Activated naive CD8-positive, alpha-beta T cell treated with anti-CD3 and anti-CD28 coated beads for 36 hours (primary cell): Measurements from ENCODE around the gene GPC5. TPM values are rescaled to one million over a fixed set of nuclear protein-coding genes. Genes with fewer than 3 reads are reported as not detected.
"Not testable (repeated sequence)": the region's sequence is repeated elsewhere in the genome, so short reads cannot be mapped to it uniquely, and the experiment has no call there.

Experiments
- DNase-seq: peaks from one replicate; pipeline ENCODE4 v3.0.0; 2021
- H3K27ac Mint-ChIP-seq: one replicate; pipeline ENCODE4 v1.8.0; 2022; ENCODE audit warnings: mild to moderate bottlenecking, moderate library complexity, mixed read lengths
- H3K27me3 Mint-ChIP-seq: one replicate; pipeline ENCODE4 v1.8.0; 2022; ENCODE audit warnings: mild to moderate bottlenecking, mixed read lengths
- H3K36me3 Mint-ChIP-seq: one replicate; pipeline ENCODE4 v1.8.0; 2021; ENCODE audit warnings: mild to moderate bottlenecking, mixed read lengths
- H3K4me1 Mint-ChIP-seq: one replicate; pipeline ENCODE4 v1.8.0; 2021; ENCODE audit warnings: mixed read lengths
- H3K4me3 Mint-ChIP-seq: one replicate; pipeline ENCODE4 v1.8.0; 2022; ENCODE audit warnings: mild to moderate bottlenecking, moderate library complexity, mixed read lengths
- H3K9me3 Mint-ChIP-seq: one replicate; pipeline ENCODE4 v1.8.0; 2022; ENCODE audit warnings: mixed read lengths
- total RNA-seq, 2 experiments: library from RNA; stranded (reverse); gene quantifications; one replicate each; pipeline ENCODE4 v1.2.3, GENCODE V29; 2021

GPC5 gene
- total RNA-seq, 2 experiments from 2014 or later = 0.23 TPM; not detected in 1

DNA sequence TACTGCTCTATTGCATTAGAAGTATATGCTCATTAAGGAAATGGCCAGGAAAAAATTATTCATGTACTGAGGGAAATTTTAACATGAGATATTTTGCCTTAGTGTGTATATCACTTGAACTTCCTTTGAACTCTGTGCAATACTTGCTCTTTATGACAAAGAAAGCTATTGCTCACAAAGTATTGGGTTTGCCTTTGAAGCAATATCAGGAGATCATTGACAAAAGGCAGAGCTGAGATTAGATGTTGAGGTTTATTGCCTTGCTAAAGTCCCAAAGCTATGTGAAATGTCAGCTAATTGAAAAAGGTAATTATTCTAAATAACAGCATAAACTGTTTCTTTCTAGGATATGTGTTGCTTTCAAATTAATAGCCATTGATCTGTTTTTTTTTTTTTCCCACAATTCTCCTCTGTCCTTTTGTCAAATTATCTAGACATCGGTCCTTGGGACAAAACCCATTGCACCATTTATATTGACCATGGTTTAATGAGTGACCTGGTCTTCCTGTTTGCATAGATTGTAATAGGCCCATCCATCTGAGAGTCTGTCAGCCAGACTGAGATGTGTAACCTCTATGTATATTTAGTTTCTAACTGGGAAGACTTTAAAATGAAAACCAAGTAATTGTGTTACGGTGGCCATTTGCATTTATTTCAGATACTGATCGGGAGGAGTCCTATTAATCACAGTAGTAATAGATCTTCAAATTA, 1075.5 kb downstream of the GPC5 start:
- DNase-seq = no peak
- no peak overlapping the region for H3K4me3 Mint-ChIP-seq
- H3K27me3 Mint-ChIP-seq = no peaks in the 10 kb centered on the region
- H3K4me1 Mint-ChIP-seq = no peaks in the 10 kb centered on the region
- peaks cover 2% of the 10 kb centered on the region for H3K9me3 Mint-ChIP-seq
- H3K27ac Mint-ChIP-seq = no peak overlapping the region
- H3K36me3 Mint-ChIP-seq = no peaks in the 10 kb centered on the region

- Mint-ChIP-seq H3K36me3 (no peaks in the 10 kb centered on the region), H3K27ac (no peak overlapping the region), H3K27me3 (no peaks in the 10 kb centered on the region), H3K9me3 (peaks cover 2% of the 10 kb centered on the region), H3K4me3 (no peak overlapping the region), H3K4me1 (no peaks in the 10 kb centered on the region)
- DNase-seq = no peak
Observed at GRCh38 chr13:92480387-92480786, 1082.0 kb downstream of the GPC5 start.

DNA sequence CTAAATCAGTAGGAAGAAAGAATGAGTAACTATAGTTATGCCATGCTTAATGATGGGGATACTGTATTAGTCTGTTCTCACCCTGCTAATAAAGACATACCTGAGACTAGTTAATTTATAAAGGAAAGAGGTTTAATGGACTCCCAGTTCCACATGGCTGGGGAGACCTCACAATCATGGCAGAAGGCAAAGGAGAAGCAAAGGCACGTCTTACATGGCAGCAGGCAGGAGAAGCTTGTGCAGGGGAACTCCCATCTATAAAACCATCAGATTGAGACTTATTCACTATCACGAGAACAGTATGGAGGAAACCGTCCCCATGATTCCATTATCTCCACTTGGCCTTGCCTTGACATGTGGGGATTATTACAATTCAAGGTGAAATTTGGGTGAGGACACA, 1084.4 kb downstream of the GPC5 start:
- not testable (repeated sequence) for H3K4me1 Mint-ChIP-seq, H3K4me3 Mint-ChIP-seq, H3K27me3 Mint-ChIP-seq, H3K9me3 Mint-ChIP-seq, DNase-seq, H3K27ac Mint-ChIP-seq, H3K36me3 Mint-ChIP-seq

- DNase-seq = no peak
- Mint-ChIP-seq H3K4me3 (no peak overlapping the region), H3K27me3 (no peaks in the 10 kb centered on the region), H3K36me3 (no peaks in the 10 kb centered on the region), H3K9me3 (no peaks in the 10 kb centered on the region), H3K27ac (no peak overlapping the region), H3K4me1 (no peaks in the 10 kb centered on the region)
Observed at GRCh38 chr13:92483894-92484293, 1085.5 kb downstream of the GPC5 start.

DNA sequence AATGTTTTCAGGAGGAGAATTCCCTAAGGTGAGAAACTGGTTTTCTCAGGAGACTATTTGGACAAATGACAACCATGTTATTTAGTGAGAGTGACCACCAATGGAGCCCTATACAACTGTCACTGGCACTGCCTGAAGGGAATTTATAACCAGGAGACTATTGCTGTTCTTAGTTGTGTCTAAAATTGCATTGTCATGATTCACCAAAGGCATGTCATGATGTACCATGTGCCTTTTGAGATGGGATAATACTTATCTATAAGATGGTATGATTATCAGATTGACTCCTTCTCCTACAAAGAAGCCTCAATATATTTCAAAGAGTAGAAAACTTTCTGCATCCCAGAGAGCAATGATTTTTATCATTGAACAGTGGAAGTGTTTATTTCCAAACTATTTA, 1088.8 kb downstream of the GPC5 start:
- Mint-ChIP-seq H3K36me3 (no peaks in the 10 kb centered on the region), H3K9me3 (no peaks in the 10 kb centered on the region), H3K27me3 (no peaks in the 10 kb centered on the region), H3K4me1 (no peaks in the 10 kb centered on the region), H3K4me3 (no peak overlapping the region), H3K27ac (no peak overlapping the region)
- no peak for DNase-seq

DNA sequence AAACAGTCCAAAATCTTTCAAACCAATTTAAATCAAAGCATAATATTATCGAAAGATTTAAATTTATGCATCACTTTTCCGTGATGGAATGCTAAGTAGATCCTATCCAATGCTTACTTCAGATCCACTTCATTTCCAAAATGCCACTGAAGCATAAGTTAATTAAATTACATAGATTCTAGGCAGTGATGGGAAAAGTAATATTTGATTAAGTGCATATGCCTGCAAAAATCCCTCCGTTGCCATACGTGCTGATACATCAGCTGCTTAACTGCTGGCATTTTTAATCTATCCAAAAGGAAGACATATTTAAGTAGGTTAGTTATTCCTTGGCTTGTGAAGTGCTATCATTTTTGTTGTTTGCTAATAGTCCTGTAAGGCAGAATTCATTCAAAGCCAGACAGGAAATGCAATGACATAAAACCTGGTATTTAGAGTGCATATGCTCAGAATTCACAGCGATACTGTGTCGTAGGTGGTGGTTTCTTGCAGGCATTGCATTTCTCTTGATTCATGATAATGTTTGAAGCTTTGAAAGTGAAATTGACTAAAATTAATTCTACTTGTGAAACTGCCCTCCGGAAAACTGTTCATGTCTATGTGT, 1089.9 kb downstream of the GPC5 start:
- Mint-ChIP-seq H3K27me3 (no peaks in the 10 kb centered on the region), H3K36me3 (no peaks in the 10 kb centered on the region), H3K27ac (no peak overlapping the region)

DNA sequence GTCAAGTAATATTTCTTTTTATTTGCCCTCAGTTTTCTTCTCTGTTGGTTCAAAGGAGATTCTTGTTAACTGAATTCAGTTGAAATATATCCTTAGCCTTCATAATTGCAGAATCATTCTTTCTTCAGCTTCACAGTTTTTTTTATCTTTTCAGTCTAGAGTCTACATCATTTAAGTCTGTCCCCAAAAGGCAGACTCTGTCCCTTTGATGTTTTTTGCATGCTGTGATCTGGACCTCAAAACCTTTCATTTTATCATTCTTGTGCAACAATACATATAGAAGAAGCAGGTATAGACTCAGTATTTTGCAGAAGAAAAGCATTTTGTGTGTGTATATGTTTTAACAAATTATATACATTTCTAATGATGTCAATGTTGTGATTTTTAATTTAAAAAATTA, 1093.4 kb downstream of the GPC5 start:
- no peaks in the 10 kb centered on the region for H3K36me3 Mint-ChIP-seq
- H3K4me1 Mint-ChIP-seq = no peaks in the 10 kb centered on the region
- H3K27me3 Mint-ChIP-seq = no peaks in the 10 kb centered on the region
- no peak for DNase-seq
- H3K4me3 Mint-ChIP-seq = no peak overlapping the region
- H3K9me3 Mint-ChIP-seq = no peaks in the 10 kb centered on the region
- H3K27ac Mint-ChIP-seq = no peak overlapping the region

More for the DNA sequence above, 1089.9 kb downstream of the GPC5 start:
- no peaks in the 10 kb centered on the region for H3K9me3 Mint-ChIP-seq
- no peak for DNase-seq
- no peaks in the 10 kb centered on the region for H3K4me1 Mint-ChIP-seq
- no peak overlapping the region for H3K4me3 Mint-ChIP-seq

- H3K9me3 Mint-ChIP-seq = no peaks in the 10 kb centered on the region
- no peaks in the 10 kb centered on the region for H3K27me3 Mint-ChIP-seq
- DNase-seq = no peak
- H3K27ac Mint-ChIP-seq = no peak overlapping the region
- no peak overlapping the region for H3K4me3 Mint-ChIP-seq
- H3K4me1 Mint-ChIP-seq = no peaks in the 10 kb centered on the region
- no peaks in the 10 kb centered on the region for H3K36me3 Mint-ChIP-seq
Observed at GRCh38 chr13:92494915-92495314, 1096.5 kb downstream of the GPC5 start.

DNA sequence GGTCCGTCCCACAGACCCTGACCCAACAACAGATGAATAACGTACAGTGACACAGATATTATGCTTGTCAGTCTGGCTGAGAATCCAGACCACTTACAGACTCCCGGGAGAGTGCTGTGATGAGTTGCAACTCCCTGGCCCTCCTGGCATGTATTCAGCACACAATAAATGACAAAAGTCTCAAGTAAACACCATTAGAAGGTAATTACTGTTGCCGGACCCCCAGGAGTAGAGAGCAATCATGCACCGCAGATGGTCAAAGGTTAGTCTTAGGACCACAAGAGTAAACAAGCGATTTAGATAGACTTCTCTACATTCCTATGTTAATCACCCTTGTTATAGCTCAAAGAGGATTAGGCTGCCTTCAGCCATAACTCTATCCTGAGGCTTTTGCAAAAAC, 1101.8 kb downstream of the GPC5 start:
- Mint-ChIP-seq H3K4me3 (no peak overlapping the region), H3K4me1 (no peaks in the 10 kb centered on the region)

GRCh38 chr13:92510416-92510815, 1112.0 kb downstream of the GPC5 start:
- Mint-ChIP-seq H3K27me3 (no peaks in the 10 kb centered on the region), H3K27ac (no peak overlapping the region), H3K4me1 (no peaks in the 10 kb centered on the region), H3K4me3 (no peak overlapping the region), H3K9me3 (no peaks in the 10 kb centered on the region), H3K36me3 (no peaks in the 10 kb centered on the region)
- no peak for DNase-seq

More for the DNA sequence above, 1101.8 kb downstream of the GPC5 start:
- H3K27ac Mint-ChIP-seq = no peak overlapping the region
- H3K36me3 Mint-ChIP-seq = no peaks in the 10 kb centered on the region
- H3K27me3 Mint-ChIP-seq = no peaks in the 10 kb centered on the region
- DNase-seq = no peak
- no peaks in the 10 kb centered on the region for H3K9me3 Mint-ChIP-seq

DNA sequence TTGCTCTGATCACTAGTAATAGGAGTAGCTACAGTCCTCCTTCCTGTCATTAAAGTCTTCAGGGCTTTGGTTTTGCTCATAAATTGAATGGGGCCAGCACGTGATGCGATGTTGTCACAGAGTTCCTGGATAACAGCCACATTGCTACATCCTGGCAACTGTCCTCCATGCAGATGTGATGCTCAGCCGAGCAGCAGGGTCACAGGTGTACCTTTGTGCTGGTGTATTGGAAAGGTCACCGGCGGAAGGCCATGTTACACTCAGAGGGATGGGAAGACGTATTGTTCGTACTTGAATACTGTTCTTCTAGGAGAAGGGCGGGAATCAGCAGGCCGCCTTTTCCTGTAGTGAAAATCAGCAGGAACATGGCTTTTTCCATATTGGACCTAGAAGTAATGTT, 1114.4 kb downstream of the GPC5 start:
- no peaks in the 10 kb centered on the region for H3K27me3 Mint-ChIP-seq
- DNase-seq = no peak
- no peak overlapping the region for H3K27ac Mint-ChIP-seq
- no peak overlapping the region for H3K4me3 Mint-ChIP-seq
- H3K4me1 Mint-ChIP-seq = no peaks in the 10 kb centered on the region
- no peaks in the 10 kb centered on the region for H3K36me3 Mint-ChIP-seq
- peaks cover 3% of the 10 kb centered on the region for H3K9me3 Mint-ChIP-seq

DNA sequence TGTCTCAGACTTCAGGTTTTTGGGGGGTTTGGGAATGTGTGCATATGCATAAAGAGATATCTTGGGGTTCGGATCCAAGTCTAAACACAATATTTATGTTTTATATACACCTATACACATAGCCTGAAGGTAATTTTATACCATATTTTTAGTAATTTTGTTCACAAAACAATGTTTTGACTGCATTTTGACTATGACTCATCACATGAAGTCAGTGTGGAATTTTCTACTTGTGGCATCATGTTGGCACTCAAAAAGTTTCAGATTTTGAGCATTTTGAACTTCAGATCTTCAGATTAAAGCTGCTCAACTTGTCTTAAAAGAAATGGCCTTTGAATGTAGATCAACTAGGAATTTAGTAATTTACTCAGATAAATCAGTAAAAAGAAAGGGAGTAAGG, 1115.3 kb downstream of the GPC5 start:
- Mint-ChIP-seq H3K9me3 (peaks cover 6% of the 10 kb centered on the region), H3K4me3 (no peak overlapping the region), H3K27ac (no peak overlapping the region), H3K36me3 (no peaks in the 10 kb centered on the region), H3K4me1 (no peaks in the 10 kb centered on the region), H3K27me3 (no peaks in the 10 kb centered on the region)
- DNase-seq = no peak

DNA sequence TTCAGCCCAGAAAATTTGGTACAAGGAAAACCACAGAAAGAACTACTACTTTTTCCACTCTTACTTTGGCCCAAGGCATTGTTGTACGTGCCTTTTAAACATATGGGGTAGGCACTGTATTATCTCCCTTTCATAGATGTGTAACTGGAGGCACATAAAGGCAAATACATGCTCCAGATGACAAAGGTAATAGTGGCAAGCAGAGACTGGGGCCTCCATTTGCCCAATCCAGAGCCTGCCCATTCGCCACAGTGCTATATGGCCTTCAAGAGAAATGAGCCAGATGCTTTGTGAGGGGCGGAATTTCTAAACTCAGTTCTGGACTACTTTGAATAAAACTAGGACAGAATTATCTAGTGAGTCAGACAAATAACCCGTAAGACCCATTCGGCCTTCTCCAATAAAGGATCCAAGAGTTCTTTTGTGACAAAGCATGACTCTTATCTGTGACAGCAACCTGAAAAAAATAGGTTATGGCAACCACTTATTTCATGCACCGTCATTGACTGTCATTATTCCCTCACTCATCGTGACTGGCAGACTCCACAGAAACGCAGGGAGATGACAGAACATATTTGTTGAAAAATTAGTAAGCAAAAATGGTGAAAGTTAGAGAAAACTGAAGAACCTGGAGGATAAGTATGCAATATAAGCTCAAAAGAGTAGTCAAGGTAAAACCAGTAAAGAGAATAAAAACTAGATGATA, 1116.2 kb downstream of the GPC5 start:
- no peaks in the 10 kb centered on the region for H3K36me3 Mint-ChIP-seq
- no peak for DNase-seq
- no peak overlapping the region for H3K27ac Mint-ChIP-seq
- no peaks in the 10 kb centered on the region for H3K4me1 Mint-ChIP-seq
- H3K27me3 Mint-ChIP-seq = no peaks in the 10 kb centered on the region
- no peak overlapping the region for H3K4me3 Mint-ChIP-seq
- H3K9me3 Mint-ChIP-seq = peaks cover 14% of the 10 kb centered on the region

GRCh38 chr13:92516878-92517277, 1118.5 kb downstream of the GPC5 start:
- H3K36me3 Mint-ChIP-seq, H3K4me1 Mint-ChIP-seq, H3K27me3 Mint-ChIP-seq, DNase-seq, H3K4me3 Mint-ChIP-seq, H3K27ac Mint-ChIP-seq: not testable (repeated sequence)
- peaks cover 24% of the 10 kb centered on the region for H3K9me3 Mint-ChIP-seq

DNA sequence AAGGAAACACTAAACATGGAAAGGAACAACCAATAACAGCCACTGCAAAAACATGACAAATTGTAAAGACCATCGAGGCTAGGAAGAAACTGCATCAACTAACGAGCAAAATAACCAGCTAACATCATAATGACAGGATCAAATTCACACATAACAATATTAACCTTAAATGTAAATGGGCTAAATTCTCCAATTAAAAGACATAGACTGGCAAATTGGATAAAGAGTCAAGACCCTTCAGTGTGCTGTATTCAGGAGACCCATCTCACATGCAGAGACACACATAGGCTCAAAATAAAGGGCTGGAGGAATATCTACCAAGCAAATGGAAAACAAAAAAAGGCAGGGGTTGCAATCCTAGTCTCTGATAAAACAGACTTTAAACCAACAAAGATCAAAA, 1120.2 kb downstream of the GPC5 start:
- not testable (repeated sequence) for H3K27ac Mint-ChIP-seq, H3K27me3 Mint-ChIP-seq, H3K36me3 Mint-ChIP-seq, DNase-seq, H3K4me1 Mint-ChIP-seq, H3K4me3 Mint-ChIP-seq
- peaks cover 29% of the 10 kb centered on the region for H3K9me3 Mint-ChIP-seq

DNA sequence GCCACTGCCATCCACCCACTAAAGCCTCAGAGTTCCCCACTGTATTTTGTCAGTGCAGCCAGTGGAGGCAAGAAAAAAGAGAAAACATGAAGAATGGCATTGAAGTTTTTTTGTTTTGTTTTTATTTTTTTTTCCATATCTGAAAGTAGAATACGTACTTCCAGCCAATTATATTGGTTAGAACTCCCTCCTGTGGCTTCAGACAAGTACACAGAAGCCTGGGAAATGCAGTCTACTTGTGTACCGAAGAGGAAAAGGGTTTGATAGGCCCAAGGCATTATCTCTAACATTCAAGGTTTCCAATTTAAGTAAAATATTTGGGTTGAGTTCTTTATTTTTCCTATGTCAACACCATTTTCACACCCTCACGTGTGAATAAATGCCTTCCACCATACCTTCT, 1131.9 kb downstream of the GPC5 start:
- Mint-ChIP-seq H3K27ac (no peak overlapping the region), H3K4me1 (no peaks in the 10 kb centered on the region), H3K27me3 (no peaks in the 10 kb centered on the region), H3K36me3 (no peaks in the 10 kb centered on the region), H3K9me3 (peaks cover 1% of the 10 kb centered on the region), H3K4me3 (no peak overlapping the region)
- DNase-seq = no peak
